ENCODE data around the gene IL1RL2. TPM values are rescaled to one million over a fixed set of nuclear protein-coding genes. Genes with fewer than 3 reads are reported as not detected.

Gene IL1RL2
- total and polyA plus RNA-seq, 4 donors, result 0.98 to 2.0 (median 1.3) TPM

GRCh38 chr2:102139851-102140250 is 47.0 kb upstream of the IL1RL2 start:
- no peak for TF ChIP-seq FOXA2 (IDR thresholded peaks at IDR 0.05)
- TF ChIP-seq CTCF (IDR thresholded peaks at IDR 0.05; ENCODE audit: low read depth, low read length, missing input control), result no peak
- Histone ChIP-seq H3K27me3 (ENCODE audit: control insufficient read depth in 4 of 4, insufficient read depth in 4 of 4, low read length in 3 of 4) (no peaks in the 10 kb centered on the region), H3K4me3 (ENCODE audit: low read depth in 1 of 3, low read length in 3 of 3) (no peak overlapping the region), H3K9me3 (ENCODE audit: control insufficient read depth in 4 of 4, low read length in 3 of 4) (peaks cover 0 to 5% (median under 1%) of the 10 kb centered on the region in 4 donors), H3K9ac (ENCODE audit: low read depth in 1 of 2, low read length in 2 of 2) (no peak overlapping the region), H3K27ac (ENCODE audit: low read depth in 1 of 2, low read length in 2 of 2) (no peak overlapping the region), H3K36me3 (ENCODE audit: control insufficient read depth in 4 of 4, insufficient read depth in 3 of 4, low read depth in 1 of 4, low read length in 3 of 4) (peaks cover 0 to 6% (median 3%) of the 10 kb centered on the region in 4 donors), H3K4me1 (ENCODE audit: control insufficient read depth in 4 of 4, insufficient read depth in 4 of 4, low read length in 3 of 4) (peaks cover 3 to 24% (median 9%) of the 10 kb centered on the region in 4 donors)
- no peak for DNase-seq (ENCODE audit: low spot score)
- 89% methylated on average over 1 of the region's 1 CpG for WGBS

- H3K9ac ChIP-seq (ENCODE audit: low read depth in 1 of 2, low read length in 2 of 2), result no peak overlapping the region
- no peaks in the 10 kb centered on the region for H3K27me3 ChIP-seq (ENCODE audit: control insufficient read depth in 4 of 4, insufficient read depth in 4 of 4, low read length in 3 of 4)
- no peak overlapping the region for H3K4me3 ChIP-seq (ENCODE audit: low read depth in 1 of 3, low read length in 3 of 3)
- TF ChIP-seq HNF4A (conservative IDR thresholded peaks at IDR 0.05), result no peak
- TF ChIP-seq GABPA (IDR thresholded peaks at IDR 0.05 in 1 of 2, conservative IDR thresholded peaks at IDR 0.05 in 1 of 2), result no peak
- no peak for TF ChIP-seq HNF4G (IDR thresholded peaks at IDR 0.05)
- no peak for TF ChIP-seq JUND (IDR thresholded peaks at IDR 0.05)
- TF ChIP-seq MAX (IDR thresholded peaks at IDR 0.05), result no peak
- no peak for TF ChIP-seq YY1 (IDR thresholded peaks at IDR 0.05)
- no peak for TF ChIP-seq CTCF (IDR thresholded peaks at IDR 0.05; ENCODE audit: low read depth, low read length, missing input control)
- 96% methylated on average over 2 of the region's 2 CpGs for WGBS
- no peak for DNase-seq (ENCODE audit: low spot score)
- H3K36me3 ChIP-seq (ENCODE audit: control insufficient read depth in 4 of 4, insufficient read depth in 3 of 4, low read depth in 1 of 4, low read length in 3 of 4), result peaks cover 1 to 11% (median 8%) of the 10 kb centered on the region in 4 donors
- H3K4me1 ChIP-seq (ENCODE audit: control insufficient read depth in 4 of 4, insufficient read depth in 4 of 4, low read length in 3 of 4), result peaks cover 3 to 24% (median 9%) of the 10 kb centered on the region in 4 donors
- H3K27ac ChIP-seq (ENCODE audit: low read depth in 1 of 2, low read length in 2 of 2), result peak overlapping the region; percentile 27 to 83
- H3K9me3 ChIP-seq (ENCODE audit: control insufficient read depth in 4 of 4, low read length in 3 of 4), result peaks cover 3 to 11% (median 5%) of the 10 kb centered on the region in 4 donors
These were observed 46.4 kb upstream of the IL1RL2 start for GRCh38 chr2:102140377-102140776.

GRCh38 chr2:102141011-102141943 is 45.5 kb upstream of the IL1RL2 start:
- H3K4me3 ChIP-seq (ENCODE audit: low read depth in 1 of 3, low read length in 3 of 3), result peak overlapping the region in 1 of 3 donors; percentile 72
- DNase-seq (ENCODE audit: low spot score), result no peak

More at GRCh38 chr2:102141011-102141943, 45.5 kb upstream of the IL1RL2 start:
- TF ChIP-seq FOXA2 (IDR thresholded peaks at IDR 0.05) (no peak), TAF1 (conservative IDR thresholded peaks at IDR 0.05) (peak; percentile 14), RAD21 (IDR thresholded peaks at IDR 0.05) (no peak), ZBTB33 (IDR thresholded peaks at IDR 0.05) (no peak), ATF3 (IDR thresholded peaks at IDR 0.05) (no peak), RXRA (IDR thresholded peaks at IDR 0.05) (peak in 1 of 2 donors; percentile 6)
- peak overlapping the region in 1 of 2 donors; percentile 64 for H3K9ac ChIP-seq (ENCODE audit: low read depth in 1 of 2, low read length in 2 of 2)
- H3K9me3 ChIP-seq (ENCODE audit: control insufficient read depth in 4 of 4, low read length in 3 of 4), result peaks cover 7 to 19% (median 9%) of the 10 kb centered on the region in 4 donors
- H3K27me3 ChIP-seq (ENCODE audit: control insufficient read depth in 4 of 4, insufficient read depth in 4 of 4, low read length in 3 of 4), result no peaks in the 10 kb centered on the region
- H3K27ac ChIP-seq (ENCODE audit: low read depth in 1 of 2, low read length in 2 of 2), result peak overlapping the region; percentile 83 to 88
- peaks cover 3 to 24% (median 9%) of the 10 kb centered on the region in 4 donors for H3K4me1 ChIP-seq (ENCODE audit: control insufficient read depth in 4 of 4, insufficient read depth in 4 of 4, low read length in 3 of 4)
- WGBS, result 71% methylated on average over 15 of the region's 15 CpGs
- peaks cover 1 to 19% (median 14%) of the 10 kb centered on the region in 4 donors for H3K36me3 ChIP-seq (ENCODE audit: control insufficient read depth in 4 of 4, insufficient read depth in 3 of 4, low read depth in 1 of 4, low read length in 3 of 4)
